Measurements from ENCODE around the gene NWD2.

- TF ChIP-seq CTCF (IDR thresholded peaks at IDR 0.05 in 8 of 11, conservative IDR thresholded peaks at IDR 0.05 in 3 of 11) (no peak), POLR2A (IDR thresholded peaks at IDR 0.05) (no peak), POLR2AphosphoS5 (IDR thresholded peaks at IDR 0.05) (no peak)
Observed at GRCh38 chr4:37422102-37422501, 177.6 kb downstream of the NWD2 start.

Data from spleen (tissue), 7 donors.